HS-5 (cell line): ENCODE data around the gene MRPS35.

Experiments used
- DNase-seq: peaks from one replicate; pipeline ENCODE4 v3.0.0-alpha.2; 2012; ENCODE audit warnings: low read depth

Gene MRPS35

GRCh38 chr12:27772328-27773049, 61.9 kb downstream of the MRPS35 start:
- DNase-seq, result no peak

DNA sequence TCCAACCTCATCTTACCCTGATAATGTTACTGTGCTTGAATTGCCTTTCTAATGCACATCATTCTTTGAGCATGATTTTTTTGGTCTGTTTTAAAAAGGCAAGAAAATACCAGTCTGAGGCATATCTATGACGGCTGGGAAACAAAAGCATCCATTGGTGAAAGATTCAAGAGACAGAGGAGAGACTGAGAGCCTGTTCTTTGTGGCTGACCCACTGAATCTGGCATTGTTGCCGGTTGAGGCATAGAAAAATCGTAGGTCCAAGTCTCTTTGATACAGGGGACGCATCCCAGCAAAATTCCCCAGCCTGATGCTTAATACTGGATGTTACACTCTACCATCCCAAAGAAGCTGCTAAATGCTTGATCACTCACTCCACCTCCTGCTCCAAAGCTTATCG, 66.5 kb downstream of the MRPS35 start:
- no peak for DNase-seq

- no peak for DNase-seq
Measured at GRCh38 chr12:27778206-27778605, 67.6 kb downstream of the MRPS35 start.

DNA sequence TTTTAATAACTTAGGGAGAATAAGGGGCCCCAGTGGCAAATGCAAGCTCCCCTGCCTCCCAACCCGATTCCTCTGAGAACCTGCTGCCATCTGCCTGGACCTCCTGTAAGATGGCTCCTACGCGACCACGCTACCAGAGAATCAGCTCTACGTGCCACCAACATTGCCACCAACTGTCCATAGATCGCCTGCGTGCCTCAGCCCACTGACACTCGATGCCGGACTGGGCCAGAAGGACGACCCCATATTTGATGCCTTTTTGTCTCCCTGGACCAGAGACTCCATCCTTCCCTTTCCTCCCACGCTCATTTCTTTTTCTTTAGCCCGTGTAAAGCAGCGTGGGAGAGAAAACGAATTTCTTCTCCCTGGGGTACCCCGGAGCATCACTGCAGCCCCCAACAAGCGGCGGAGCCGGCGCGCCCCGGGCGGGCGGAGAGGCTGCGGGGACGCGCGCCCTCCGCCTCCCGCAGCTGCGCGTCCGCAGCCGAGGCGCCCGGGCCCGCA, 68.8 kb downstream of the MRPS35 start:
- no peak for DNase-seq

DNA sequence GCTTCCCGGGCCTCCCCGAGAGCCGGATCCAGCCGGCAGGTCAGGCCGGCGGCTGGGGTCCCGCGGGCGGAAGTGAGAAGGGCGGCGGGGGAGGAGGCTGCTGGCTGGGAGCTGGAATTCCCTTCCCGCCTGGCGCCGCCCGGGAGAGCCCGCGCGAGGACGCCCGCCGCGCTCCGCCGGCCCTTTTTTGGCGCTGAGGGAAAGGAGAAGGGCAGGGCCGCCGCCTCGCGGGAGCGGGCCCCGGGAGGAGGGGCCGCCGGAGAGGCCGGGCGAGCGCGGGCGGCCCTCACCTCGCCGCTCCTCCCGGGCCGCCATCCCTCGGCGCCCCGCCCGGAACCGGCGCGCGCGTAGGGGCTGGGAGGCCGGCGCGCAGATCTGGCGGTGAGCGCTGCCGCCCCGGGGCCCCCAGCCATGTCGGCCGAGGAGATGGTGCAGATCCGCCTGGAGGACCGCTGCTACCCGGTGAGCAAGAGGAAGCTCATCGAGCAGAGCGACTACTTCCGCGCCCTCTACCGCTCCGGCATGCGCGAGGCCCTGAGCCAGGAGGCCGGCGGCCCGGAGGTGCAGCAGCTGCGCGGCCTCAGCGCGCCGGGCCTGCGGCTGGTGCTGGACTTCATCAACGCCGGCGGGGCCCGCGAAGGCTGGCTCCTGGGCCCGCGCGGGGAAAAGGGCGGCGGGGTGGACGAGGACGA, 69.4 kb downstream of the MRPS35 start, which contains the start of the genes KLHL42 and MANSC4:
TSS of gene KLHL42 (plus strand) at position 314 of the 692 bp plus-strand sequence. CDS start at position 412, 98 bp downstream.
TSS of gene MANSC4 (minus strand) at position 317 of the 692 bp plus-strand sequence. CDS start 8,960 bp downstream, outside the sequence.
- no peak for DNase-seq

DNA sequence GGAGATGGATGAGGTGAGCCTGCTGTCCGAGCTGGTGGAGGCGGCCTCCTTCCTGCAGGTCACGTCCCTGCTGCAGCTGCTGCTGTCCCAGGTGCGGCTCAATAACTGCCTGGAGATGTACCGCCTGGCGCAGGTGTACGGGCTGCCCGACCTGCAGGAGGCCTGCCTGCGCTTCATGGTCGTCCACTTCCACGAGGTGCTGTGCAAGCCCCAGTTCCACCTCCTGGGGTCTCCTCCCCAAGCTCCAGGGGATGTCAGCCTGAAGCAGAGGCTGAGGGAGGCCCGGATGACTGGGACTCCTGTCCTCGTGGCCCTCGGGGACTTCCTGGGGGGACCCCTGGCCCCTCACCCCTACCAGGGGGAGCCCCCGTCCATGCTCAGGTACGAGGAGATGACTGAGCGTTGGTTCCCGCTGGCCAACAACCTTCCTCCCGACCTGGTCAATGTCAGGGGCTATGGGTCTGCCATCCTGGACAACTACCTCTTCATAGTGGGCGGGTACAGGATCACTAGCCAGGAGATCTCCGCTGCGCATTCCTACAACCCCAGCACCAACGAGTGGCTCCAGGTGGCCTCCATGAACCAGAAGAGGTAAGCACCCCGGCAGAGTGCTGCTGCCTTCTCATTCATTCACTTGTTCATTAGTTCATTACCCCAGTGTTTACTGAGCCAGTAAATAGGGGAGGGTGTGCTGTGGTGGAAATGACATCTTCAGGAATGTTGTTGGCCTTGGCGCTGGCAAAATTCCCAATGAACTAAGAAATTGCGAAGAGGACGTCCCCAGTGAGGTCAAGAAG, 70.2 kb downstream of the MRPS35 start:
- DNase-seq, result no peak

DNA sequence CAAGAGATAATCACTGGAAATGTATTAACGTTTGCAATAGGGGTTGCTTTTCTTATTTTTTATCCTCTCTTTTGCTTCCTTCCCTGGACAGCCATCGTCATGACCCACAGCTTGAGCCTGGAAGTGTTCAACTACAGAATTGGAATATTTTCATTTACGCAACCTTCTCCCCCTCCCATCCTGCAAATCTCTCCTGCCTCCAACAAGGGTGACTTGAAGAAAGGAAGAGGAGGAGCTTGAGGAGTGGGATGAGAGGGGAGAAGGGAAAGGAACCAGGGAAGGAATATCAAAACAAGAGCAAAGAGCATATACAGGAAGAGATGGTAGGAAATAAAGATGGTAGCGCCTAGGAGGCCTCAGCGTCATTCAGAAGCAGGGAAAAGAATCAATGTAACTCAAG, 71.0 kb downstream of the MRPS35 start:
- no peak for DNase-seq

GRCh38 chr12:27782481-27782880, 71.8 kb downstream of the MRPS35 start:
- DNase-seq, result no peak

DNA sequence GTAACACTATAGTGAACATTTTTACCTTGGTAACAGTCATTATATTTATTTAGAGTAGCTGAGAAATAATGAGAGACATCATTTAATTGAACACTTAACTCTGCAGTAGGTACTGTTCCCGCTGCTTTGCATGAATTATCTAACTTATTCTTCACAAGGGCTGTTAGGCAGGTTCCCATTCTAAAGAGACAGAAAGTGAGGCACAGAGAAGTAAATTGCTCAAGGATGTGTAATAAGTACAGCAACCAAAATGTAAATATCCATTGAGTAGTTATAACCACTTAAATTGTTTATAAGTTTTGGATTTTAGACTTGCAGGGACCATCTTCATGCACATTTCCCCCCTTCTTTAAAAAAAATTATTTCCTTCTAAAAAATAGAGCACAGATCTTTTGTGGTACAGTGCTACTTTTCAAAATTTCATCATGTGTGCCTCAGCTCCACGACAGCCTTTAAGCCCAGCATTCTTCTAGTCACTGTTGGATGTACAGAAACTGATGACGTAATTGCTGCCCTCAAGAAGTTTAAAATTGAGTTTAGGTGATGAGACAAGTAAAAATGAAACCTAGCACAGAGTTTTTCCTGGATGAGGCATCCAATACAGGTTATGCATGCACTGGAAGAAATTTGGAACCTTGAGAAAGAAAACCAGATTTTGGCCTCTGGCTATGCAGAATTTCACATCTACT, 75.4 kb downstream of the MRPS35 start:
- peak; percentile 70 for DNase-seq

- DNase-seq, result no peak
Measured at GRCh38 chr12:27787559-27787958, 76.9 kb downstream of the MRPS35 start.

- DNase-seq, result no peak
Measured at GRCh38 chr12:27790179-27790578, 79.5 kb downstream of the MRPS35 start.

GRCh38 chr12:27794818-27795584, 84.4 kb downstream of the MRPS35 start:
- no peak for DNase-seq

GRCh38 chr12:27796128-27796527, 85.5 kb downstream of the MRPS35 start:
- DNase-seq, result no peak

DNA sequence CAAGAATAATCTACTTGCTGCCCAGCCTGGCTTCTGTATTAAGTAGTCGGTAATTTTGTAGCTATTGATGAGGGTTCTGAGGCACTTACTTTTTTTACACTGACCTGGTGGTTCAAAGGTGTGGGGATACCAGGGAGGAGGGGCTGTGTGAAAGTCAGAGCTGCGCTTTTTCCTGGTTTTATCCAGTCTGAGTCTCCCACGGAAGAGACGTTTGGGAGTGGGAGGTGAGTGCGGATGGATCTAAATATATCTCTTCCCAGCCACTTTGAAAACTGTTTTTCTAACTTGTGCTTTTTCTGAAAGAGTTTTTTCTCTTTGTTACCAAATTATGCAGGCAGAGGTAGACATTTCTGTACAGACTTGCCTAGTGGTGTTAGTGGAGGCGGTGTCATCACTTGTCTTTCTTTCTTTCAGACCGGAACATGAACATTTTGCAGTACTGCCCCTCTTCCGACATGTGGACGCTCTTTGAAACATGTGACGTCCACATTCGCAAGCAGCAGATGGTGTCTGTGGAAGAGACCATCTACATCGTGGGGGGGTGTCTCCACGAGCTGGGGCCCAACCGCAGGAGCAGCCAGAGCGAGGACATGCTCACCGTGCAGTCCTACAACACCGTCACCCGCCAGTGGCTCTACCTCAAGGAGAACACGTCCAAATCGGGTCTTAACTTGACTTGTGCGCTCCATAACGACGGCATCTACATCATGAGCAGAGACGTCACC, 86.8 kb downstream of the MRPS35 start:
- DNase-seq, result no peak

- no peak for DNase-seq
Measured at GRCh38 chr12:27800819-27801218, 90.2 kb downstream of the MRPS35 start.

DNA sequence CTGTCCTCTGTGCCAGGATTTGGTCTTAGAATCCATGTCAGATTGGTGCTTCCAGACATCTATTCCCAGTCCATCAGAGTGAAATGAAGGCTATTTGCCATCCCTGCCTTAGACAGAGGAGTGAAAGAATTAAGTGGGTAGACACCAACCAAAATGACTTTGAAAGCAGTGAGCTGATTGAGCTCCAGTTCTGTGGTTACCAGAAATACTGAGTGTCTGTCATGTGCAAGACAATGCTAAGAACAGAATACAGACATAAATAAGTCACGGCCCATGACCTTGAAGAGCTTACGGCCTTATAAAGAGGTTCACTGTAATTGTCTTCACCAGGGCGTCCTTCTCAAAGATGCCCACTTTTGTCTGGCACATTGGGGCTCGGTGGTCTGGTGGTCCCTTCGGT, 91.0 kb downstream of the MRPS35 start:
- no peak for DNase-seq

GRCh38 chr12:27802511-27802910, 91.9 kb downstream of the MRPS35 start:
- DNase-seq, result no peak

GRCh38 chr12:27802936-27803335, 92.3 kb downstream of the MRPS35 start:
- DNase-seq, result no peak

DNA sequence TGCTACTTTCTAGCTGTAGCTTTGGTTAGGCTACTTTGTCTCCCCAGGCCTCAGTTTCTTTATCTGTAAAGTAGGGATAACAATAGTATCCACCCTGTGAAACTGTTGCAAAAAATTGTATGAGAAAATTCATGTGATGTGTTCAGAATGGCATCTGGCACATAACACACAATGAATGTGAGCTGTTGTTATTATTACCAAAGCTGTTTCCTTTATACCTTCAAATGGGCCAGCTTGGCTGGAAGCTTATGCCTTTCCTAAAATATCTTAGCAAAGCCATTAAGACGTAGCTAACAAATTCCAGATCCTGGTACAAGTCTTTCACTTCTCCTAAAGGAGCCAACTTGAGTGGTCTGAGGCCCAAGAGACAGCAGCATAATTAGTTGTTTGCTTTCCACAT, 94.6 kb downstream of the MRPS35 start:
- DNase-seq, result no peak
